GM23338 (cell line): ENCODE results near the gene SERP2. TPM values are rescaled to one million over a fixed set of nuclear protein-coding genes. Genes with fewer than 3 reads are reported as not detected.

Experiments used
- ATAC-seq: fragments of 200-7000 bp; cut with Tn5 transposase; 3 replicates; pipeline ENCODE4 v1.9.1; 2020
- DNase-seq: peaks from one replicate; pipeline ENCODE4 v3.0.0-alpha.2; 2015; ENCODE audit warnings: low spot score
- H2AFZ ChIP-seq: fragments of 200-600 bp; sonication (generic); 2 replicates; pipeline ENCODE4 v1.8.0; 2016; ENCODE audit warnings: antibody characterized with exemption, mild to moderate bottlenecking, moderate library complexity
- H3F3A ChIP-seq: fragments of 200-600 bp; sonication (generic); replicated peaks from 2 replicates; pipeline ENCODE4 v1.8.0; 2017; ENCODE audit warnings: antibody characterized with exemption, mixed run types, low read depth
- H3K27ac ChIP-seq: fragments of 200-600 bp; sonication (generic); 2 replicates; pipeline ENCODE4 v1.6.1; 2016; ENCODE audit warnings: low read depth
- H3K27me3 ChIP-seq: fragments of 200-600 bp; sonication (generic); 2 replicates; pipeline ENCODE4 v1.8.0; 2016; ENCODE audit warnings: mild to moderate bottlenecking, mixed run types, moderate library complexity; ENCODE audit not compliant: insufficient read depth
- H3K36me3 ChIP-seq: fragments of 200-600 bp; sonication (generic); 2 replicates; pipeline ENCODE4 v1.8.0; 2016; ENCODE audit warnings: mild to moderate bottlenecking; ENCODE audit not compliant: insufficient read depth
- H3K4me1 ChIP-seq: fragments of 200-600 bp; sonication (generic); 2 replicates; pipeline ENCODE4 v1.8.0; 2016; ENCODE audit warnings: mild to moderate bottlenecking, moderate library complexity; ENCODE audit not compliant: insufficient read depth
- H3K4me2 ChIP-seq: fragments of 200-600 bp; sonication (generic); 2 replicates; pipeline ENCODE4 v1.7.1; 2017; ENCODE audit warnings: mixed run types
- H3K4me3 ChIP-seq: fragments of 200-600 bp; sonication (generic); 2 replicates; pipeline ENCODE4 v1.6.1; 2016; ENCODE audit warnings: mixed run types
- H3K79me2 ChIP-seq: fragments of 200-600 bp; sonication (generic); replicated peaks from 2 replicates; pipeline ENCODE4 v1.8.0; 2017; ENCODE audit warnings: mild to moderate bottlenecking; ENCODE audit not compliant: insufficient read depth
- H3K9me2 ChIP-seq: fragments of 200-600 bp; sonication (generic); 2 replicates; pipeline ENCODE4 v1.8.0; 2017; ENCODE audit not compliant: insufficient read depth
- H4K20me1 ChIP-seq: fragments of 200-600 bp; sonication (generic); replicated peaks from 2 replicates; pipeline ENCODE4 v1.8.0; 2017; ENCODE audit warnings: mild to moderate bottlenecking; ENCODE audit not compliant: insufficient read depth
- H3K27ac Mint-ChIP-seq: 2 replicates; pipeline ENCODE4 v1.8.0; 2020; ENCODE audit warnings: inconsistent platforms, mild to moderate bottlenecking, moderate library complexity, mixed read lengths
- H3K27me3 Mint-ChIP-seq: 3 replicates; pipeline ENCODE4 v1.8.0; 2022; ENCODE audit warnings: low read depth, mild to moderate bottlenecking, moderate library complexity, mixed read lengths, inconsistent platforms; ENCODE audit not compliant: insufficient read depth, poor library complexity
- H3K36me3 Mint-ChIP-seq: 3 replicates; pipeline ENCODE4 v1.8.0; 2021; ENCODE audit warnings: low read depth, mild to moderate bottlenecking, inconsistent platforms, moderate library complexity, mixed read lengths
- H3K4me1 Mint-ChIP-seq: 3 replicates; pipeline ENCODE4 v1.8.0; 2020; ENCODE audit warnings: mild to moderate bottlenecking, inconsistent platforms, mixed read lengths
- H3K4me3 Mint-ChIP-seq: 3 replicates; pipeline ENCODE4 v1.8.0; 2021; ENCODE audit warnings: moderate library complexity, mild to moderate bottlenecking, inconsistent platforms, mixed read lengths
- H3K9me3 Mint-ChIP-seq: 3 replicates; pipeline ENCODE4 v1.8.0; 2020; ENCODE audit warnings: moderate library complexity, mild to moderate bottlenecking, inconsistent platforms, mixed read lengths
- CREB1 ChIP-seq: fragments of 250-450 bp; sonication (Bioruptor Pico); IDR thresholded peaks from 2 replicates; pipeline ENCODE4 v1.5.0; 2020; ENCODE audit warnings: low read depth, mild to moderate bottlenecking, moderate library complexity
- EZH2 ChIP-seq: fragments of 200-600 bp; sonication (generic); IDR thresholded peaks from one replicate; pipeline ENCODE4 v1.8.0; 2017; ENCODE audit warnings: antibody characterized with exemption, mild to moderate bottlenecking, low read depth; ENCODE audit not compliant: unreplicated experiment
- EZH2phosphoT487 ChIP-seq: fragments of 200-600 bp; sonication (generic); IDR thresholded peaks from one replicate; pipeline ENCODE4 v1.8.1; 2018; ENCODE audit warnings: antibody characterized with exemption; ENCODE audit not compliant: unreplicated experiment
- JUNB ChIP-seq: IDR thresholded peaks from one replicate; pipeline ENCODE4 v1.6.1; 2016; ENCODE audit warnings: antibody characterized with exemption; ENCODE audit not compliant: unreplicated experiment
- NANOG ChIP-seq: IDR thresholded peaks from 2 replicates; pipeline ENCODE4 v1.6.1; 2016; ENCODE audit warnings: antibody characterized with exemption, borderline replicate concordance
- POLR2AphosphoS5 ChIP-seq: IDR thresholded peaks from 2 replicates; pipeline ENCODE4 v1.6.1; 2016; ENCODE audit warnings: antibody characterized with exemption, low read depth
- STAT1 ChIP-seq: IDR thresholded peaks from one replicate; pipeline ENCODE4 v1.6.1; 2016; ENCODE audit warnings: antibody characterized with exemption; ENCODE audit not compliant: unreplicated experiment
- ZNF114 ChIP-seq: fragments of 250-450 bp; sonication (Bioruptor Pico); IDR thresholded peaks from 2 replicates; pipeline ENCODE4 v1.5.0; 2020; ENCODE audit warnings: mild to moderate bottlenecking, moderate library complexity
- ZNF331 ChIP-seq: fragments of 250-450 bp; sonication (Bioruptor Pico); IDR thresholded peaks from 2 replicates; pipeline ENCODE4 v1.5.0; 2020; ENCODE audit warnings: low read depth, mild to moderate bottlenecking, moderate library complexity
- polyA plus RNA-seq: library from polyadenylated mRNA; unstranded; fragments of >200 nt; fragmentation: Nextera tagmentation; extraction: Ambion mirVana; gene quantifications from 2 replicates; pipeline ENCODE4 v1.2.1, GENCODE V29; 2016
- total RNA-seq: library from RNA; depleted of rRNA; stranded (reverse); fragments of >200 nt; shearing (Covaris generic); gene quantifications from 2 replicates; pipeline ENCODE4 v1.2.3, GENCODE V29; 2014
- TF ChIP-seq, protein P1 (sequence below): IDR thresholded peaks from one replicate; pipeline ENCODE4 v1.6.1; 2018; ENCODE audit warnings: antibody characterized with exemption; ENCODE audit not compliant: unreplicated experiment
- TF ChIP-seq, protein P2 (sequence below), 2 experiments: fragments of 200-600 bp in 1 of 2; sonication (generic) in 1 of 2; conservative IDR thresholded peaks; 2 replicates each; pipeline versions ENCODE4 v1.5.1 to v1.6.1; 2016 to 2017; ENCODE audit warnings: antibody characterized with exemption in 2 of 2, low read depth in 2 of 2, mild to moderate bottlenecking in 2 of 2, moderate library complexity in 1 of 2
- TF ChIP-seq, protein P3 (sequence below): IDR thresholded peaks from 2 replicates; pipeline ENCODE4 v1.6.1; 2016; ENCODE audit warnings: antibody characterized with exemption
- TF ChIP-seq, protein P4 (sequence below): fragments of 250-450 bp; sonication (Bioruptor Pico); IDR thresholded peaks from 2 replicates; pipeline ENCODE4 v1.5.0; 2020; ENCODE audit warnings: mild to moderate bottlenecking, moderate library complexity

Gene SERP2
- total and polyA plus RNA-seq, 2 experiments from 2014 or later, result 0.59 to 3.4 TPM

DNA sequence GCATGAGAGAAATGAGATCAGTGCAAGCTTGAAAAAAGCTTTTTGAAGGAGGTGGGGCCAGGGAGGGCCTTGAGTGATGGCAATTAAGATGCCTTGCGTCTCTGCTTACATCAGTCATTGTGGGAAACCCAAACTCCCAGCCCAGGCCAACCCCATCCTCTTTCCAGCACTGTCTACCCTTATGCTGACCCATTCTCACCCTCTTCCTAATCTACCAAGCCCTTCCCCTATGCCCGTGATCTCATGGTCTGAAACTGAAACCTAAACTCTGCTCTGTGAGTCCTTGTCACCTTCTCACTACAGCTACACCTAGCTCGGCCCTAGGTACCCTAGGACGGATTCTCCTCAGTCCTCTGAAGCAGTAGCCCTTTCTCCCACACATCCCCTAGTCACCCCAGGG, 36.0 kb upstream of the SERP2 start:
- H3K9me3 Mint-ChIP-seq, result peaks cover 3% of the 10 kb centered on the region; the same call in 1 of the 3 replicates
- Histone ChIP-seq H3K27ac (no peak overlapping the region), H2AFZ (no peak overlapping the region), H3K4me2 (no peak overlapping the region), H3K36me3 (no peaks in the 10 kb centered on the region), H3K27me3 (no peaks in the 10 kb centered on the region), H4K20me1 (no peaks in the 10 kb centered on the region), H3K9me2 (no peaks in the 10 kb centered on the region), H3K79me2 (no peaks in the 10 kb centered on the region), H3K4me3 (no peak overlapping the region), H3K4me1 (no peaks in the 10 kb centered on the region; the same call in 1 of the 2 replicates), H3F3A (no peaks in the 10 kb centered on the region)
- TF ChIP-seq, protein P1, sequence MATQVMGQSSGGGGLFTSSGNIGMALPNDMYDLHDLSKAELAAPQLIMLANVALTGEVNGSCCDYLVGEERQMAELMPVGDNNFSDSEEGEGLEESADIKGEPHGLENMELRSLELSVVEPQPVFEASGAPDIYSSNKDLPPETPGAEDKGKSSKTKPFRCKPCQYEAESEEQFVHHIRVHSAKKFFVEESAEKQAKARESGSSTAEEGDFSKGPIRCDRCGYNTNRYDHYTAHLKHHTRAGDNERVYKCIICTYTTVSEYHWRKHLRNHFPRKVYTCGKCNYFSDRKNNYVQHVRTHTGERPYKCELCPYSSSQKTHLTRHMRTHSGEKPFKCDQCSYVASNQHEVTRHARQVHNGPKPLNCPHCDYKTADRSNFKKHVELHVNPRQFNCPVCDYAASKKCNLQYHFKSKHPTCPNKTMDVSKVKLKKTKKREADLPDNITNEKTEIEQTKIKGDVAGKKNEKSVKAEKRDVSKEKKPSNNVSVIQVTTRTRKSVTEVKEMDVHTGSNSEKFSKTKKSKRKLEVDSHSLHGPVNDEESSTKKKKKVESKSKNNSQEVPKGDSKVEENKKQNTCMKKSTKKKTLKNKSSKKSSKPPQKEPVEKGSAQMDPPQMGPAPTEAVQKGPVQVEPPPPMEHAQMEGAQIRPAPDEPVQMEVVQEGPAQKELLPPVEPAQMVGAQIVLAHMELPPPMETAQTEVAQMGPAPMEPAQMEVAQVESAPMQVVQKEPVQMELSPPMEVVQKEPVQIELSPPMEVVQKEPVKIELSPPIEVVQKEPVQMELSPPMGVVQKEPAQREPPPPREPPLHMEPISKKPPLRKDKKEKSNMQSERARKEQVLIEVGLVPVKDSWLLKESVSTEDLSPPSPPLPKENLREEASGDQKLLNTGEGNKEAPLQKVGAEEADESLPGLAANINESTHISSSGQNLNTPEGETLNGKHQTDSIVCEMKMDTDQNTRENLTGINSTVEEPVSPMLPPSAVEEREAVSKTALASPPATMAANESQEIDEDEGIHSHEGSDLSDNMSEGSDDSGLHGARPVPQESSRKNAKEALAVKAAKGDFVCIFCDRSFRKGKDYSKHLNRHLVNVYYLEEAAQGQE, result no peak
- TF ChIP-seq ZNF114 (CRISPR knock-in tag) (no peak), ZNF331 (no peak), EZH2 (no peak), POLR2AphosphoS5 (no peak), EZH2phosphoT487 (no peak), STAT1 (no peak), NANOG (no peak), JUNB (no peak), CREB1 (no peak)
- TF ChIP-seq, protein P2, sequence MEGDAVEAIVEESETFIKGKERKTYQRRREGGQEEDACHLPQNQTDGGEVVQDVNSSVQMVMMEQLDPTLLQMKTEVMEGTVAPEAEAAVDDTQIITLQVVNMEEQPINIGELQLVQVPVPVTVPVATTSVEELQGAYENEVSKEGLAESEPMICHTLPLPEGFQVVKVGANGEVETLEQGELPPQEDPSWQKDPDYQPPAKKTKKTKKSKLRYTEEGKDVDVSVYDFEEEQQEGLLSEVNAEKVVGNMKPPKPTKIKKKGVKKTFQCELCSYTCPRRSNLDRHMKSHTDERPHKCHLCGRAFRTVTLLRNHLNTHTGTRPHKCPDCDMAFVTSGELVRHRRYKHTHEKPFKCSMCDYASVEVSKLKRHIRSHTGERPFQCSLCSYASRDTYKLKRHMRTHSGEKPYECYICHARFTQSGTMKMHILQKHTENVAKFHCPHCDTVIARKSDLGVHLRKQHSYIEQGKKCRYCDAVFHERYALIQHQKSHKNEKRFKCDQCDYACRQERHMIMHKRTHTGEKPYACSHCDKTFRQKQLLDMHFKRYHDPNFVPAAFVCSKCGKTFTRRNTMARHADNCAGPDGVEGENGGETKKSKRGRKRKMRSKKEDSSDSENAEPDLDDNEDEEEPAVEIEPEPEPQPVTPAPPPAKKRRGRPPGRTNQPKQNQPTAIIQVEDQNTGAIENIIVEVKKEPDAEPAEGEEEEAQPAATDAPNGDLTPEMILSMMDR (conservative IDR thresholded peaks at IDR 0.05; ENCODE audit: low read depth in 2 of 2), result no peak
- TF ChIP-seq, protein P3, sequence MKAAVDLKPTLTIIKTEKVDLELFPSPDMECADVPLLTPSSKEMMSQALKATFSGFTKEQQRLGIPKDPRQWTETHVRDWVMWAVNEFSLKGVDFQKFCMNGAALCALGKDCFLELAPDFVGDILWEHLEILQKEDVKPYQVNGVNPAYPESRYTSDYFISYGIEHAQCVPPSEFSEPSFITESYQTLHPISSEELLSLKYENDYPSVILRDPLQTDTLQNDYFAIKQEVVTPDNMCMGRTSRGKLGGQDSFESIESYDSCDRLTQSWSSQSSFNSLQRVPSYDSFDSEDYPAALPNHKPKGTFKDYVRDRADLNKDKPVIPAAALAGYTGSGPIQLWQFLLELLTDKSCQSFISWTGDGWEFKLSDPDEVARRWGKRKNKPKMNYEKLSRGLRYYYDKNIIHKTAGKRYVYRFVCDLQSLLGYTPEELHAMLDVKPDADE, result no peak
- TF ChIP-seq, protein P4, sequence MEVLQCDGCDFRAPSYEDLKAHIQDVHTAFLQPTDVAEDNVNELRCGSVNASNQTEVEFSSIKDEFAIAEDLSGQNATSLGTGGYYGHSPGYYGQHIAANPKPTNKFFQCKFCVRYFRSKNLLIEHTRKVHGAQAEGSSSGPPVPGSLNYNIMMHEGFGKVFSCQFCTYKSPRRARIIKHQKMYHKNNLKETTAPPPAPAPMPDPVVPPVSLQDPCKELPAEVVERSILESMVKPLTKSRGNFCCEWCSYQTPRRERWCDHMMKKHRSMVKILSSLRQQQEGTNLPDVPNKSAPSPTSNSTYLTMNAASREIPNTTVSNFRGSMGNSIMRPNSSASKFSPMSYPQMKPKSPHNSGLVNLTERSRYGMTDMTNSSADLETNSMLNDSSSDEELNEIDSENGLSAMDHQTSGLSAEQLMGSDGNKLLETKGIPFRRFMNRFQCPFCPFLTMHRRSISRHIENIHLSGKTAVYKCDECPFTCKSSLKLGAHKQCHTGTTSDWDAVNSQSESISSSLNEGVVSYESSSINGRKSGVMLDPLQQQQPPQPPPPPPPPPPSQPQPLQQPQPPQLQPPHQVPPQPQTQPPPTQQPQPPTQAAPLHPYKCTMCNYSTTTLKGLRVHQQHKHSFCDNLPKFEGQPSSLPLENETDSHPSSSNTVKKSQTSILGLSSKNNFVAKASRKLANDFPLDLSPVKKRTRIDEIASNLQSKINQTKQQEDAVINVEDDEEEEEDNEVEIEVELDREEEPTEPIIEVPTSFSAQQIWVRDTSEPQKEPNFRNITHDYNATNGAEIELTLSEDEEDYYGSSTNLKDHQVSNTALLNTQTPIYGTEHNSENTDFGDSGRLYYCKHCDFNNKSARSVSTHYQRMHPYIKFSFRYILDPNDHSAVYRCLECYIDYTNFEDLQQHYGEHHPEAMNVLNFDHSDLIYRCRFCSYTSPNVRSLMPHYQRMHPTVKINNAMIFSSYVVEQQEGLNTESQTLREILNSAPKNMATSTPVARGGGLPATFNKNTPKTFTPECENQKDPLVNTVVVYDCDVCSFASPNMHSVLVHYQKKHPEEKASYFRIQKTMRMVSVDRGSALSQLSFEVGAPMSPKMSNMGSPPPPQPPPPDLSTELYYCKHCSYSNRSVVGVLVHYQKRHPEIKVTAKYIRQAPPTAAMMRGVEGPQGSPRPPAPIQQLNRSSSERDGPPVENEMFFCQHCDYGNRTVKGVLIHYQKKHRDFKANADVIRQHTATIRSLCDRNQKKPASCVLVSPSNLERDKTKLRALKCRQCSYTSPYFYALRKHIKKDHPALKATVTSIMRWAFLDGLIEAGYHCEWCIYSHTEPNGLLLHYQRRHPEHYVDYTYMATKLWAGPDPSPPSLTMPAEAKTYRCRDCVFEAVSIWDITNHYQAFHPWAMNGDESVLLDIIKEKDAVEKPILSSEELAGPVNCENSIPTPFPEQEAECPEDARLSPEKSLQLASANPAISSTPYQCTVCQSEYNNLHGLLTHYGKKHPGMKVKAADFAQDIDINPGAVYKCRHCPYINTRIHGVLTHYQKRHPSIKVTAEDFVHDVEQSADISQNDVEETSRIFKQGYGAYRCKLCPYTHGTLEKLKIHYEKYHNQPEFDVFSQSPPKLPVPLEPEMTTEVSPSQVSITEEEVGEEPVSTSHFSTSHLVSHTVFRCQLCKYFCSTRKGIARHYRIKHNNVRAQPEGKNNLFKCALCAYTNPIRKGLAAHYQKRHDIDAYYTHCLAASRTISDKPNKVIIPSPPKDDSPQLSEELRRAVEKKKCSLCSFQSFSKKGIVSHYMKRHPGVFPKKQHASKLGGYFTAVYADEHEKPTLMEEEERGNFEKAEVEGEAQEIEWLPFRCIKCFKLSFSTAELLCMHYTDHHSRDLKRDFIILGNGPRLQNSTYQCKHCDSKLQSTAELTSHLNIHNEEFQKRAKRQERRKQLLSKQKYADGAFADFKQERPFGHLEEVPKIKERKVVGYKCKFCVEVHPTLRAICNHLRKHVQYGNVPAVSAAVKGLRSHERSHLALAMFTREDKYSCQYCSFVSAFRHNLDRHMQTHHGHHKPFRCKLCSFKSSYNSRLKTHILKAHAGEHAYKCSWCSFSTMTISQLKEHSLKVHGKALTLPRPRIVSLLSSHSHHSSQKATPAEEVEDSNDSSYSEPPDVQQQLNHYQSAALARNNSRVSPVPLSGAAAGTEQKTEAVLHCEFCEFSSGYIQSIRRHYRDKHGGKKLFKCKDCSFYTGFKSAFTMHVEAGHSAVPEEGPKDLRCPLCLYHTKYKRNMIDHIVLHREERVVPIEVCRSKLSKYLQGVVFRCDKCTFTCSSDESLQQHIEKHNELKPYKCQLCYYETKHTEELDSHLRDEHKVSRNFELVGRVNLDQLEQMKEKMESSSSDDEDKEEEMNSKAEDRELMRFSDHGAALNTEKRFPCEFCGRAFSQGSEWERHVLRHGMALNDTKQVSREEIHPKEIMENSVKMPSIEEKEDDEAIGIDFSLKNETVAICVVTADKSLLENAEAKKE (CRISPR knock-in tag), result no peak
- H3K27ac Mint-ChIP-seq, result no peak overlapping the region
- no peak overlapping the region for H3K4me3 Mint-ChIP-seq
- ATAC-seq (no peak), DNase-seq (no peak)
- peaks cover 2% of the 10 kb centered on the region for H3K27me3 Mint-ChIP-seq
- no peaks in the 10 kb centered on the region for H3K36me3 Mint-ChIP-seq
- peaks cover 9% of the 10 kb centered on the region for H3K4me1 Mint-ChIP-seq
